Aorta (tissue), 5 donors: ENCODE data around the gene PPP2R3A. TPM values are rescaled to one million over a fixed set of nuclear protein-coding genes. Genes with fewer than 3 reads are reported as not detected.

Source experiments
- ATAC-seq: fragments of 200-7000 bp; cut with Tn5 transposase; one replicate; pipeline ENCODE4 v1.9.1; 2022; ENCODE audit warnings: moderate library complexity; ENCODE audit not compliant: low FRiP score
- DNase-seq, 2 donors: peaks; one replicate each; pipeline ENCODE4 v3.0.0-alpha.2; 2020
- H3K27ac ChIP-seq, 2 donors: one replicate each; pipeline ENCODE4 v1.5.1; 2013; ENCODE audit warnings: low read length in 2 of 2, mild to moderate bottlenecking in 2 of 2, moderate library complexity in 2 of 2, control low read depth in 1 of 2, inconsistent platforms in 1 of 2, low read depth in 1 of 2
- H3K27me3 ChIP-seq, 2 donors: one replicate each; pipeline ENCODE4 v1.6.1; 2013; ENCODE audit warnings: control low read depth in 1 of 2, low read length in 1 of 2, mild to moderate bottlenecking in 1 of 2, moderate library complexity in 1 of 2; ENCODE audit not compliant: insufficient read depth in 2 of 2, control insufficient read depth in 1 of 2
- H3K36me3 ChIP-seq, 2 donors: one replicate each; pipeline ENCODE4 v1.6.1; 2013; ENCODE audit warnings: control low read depth in 1 of 2, low read length in 1 of 2, mild to moderate bottlenecking in 1 of 2; ENCODE audit not compliant: insufficient read depth in 2 of 2, control insufficient read depth in 1 of 2
- H3K4me1 ChIP-seq, 2 donors: one replicate each; pipeline ENCODE4 v1.6.1; 2013; ENCODE audit warnings: low read length in 2 of 2, control low read depth in 1 of 2, mild to moderate bottlenecking in 1 of 2, moderate library complexity in 1 of 2; ENCODE audit not compliant: insufficient read depth in 2 of 2, control insufficient read depth in 1 of 2
- H3K4me3 ChIP-seq, 2 donors: one replicate each; pipeline ENCODE4 v1.5.1; 2013; ENCODE audit warnings: low read length in 2 of 2, control low read depth in 1 of 2, mild to moderate bottlenecking in 1 of 2
- H3K9me3 ChIP-seq: one replicate; pipeline ENCODE4 v1.6.1; 2013; ENCODE audit warnings: mild to moderate bottlenecking, low read length; ENCODE audit not compliant: control insufficient read depth
- WGBS, 2 donors: extraction: QIAGEN DNeasy Blood & Tissue Kit; methylation state at CpG; one replicate each; pipeline ENCODE4 v1.1.7; 2013; 5-methylcytosine and 5-hydroxymethylcytosine counted together
- intact Hi-C, 2 donors: fragments of 100-400 bp; cut with DNase I; formaldehyde crosslinking; loops; one replicate each; pipeline versions ENCODE4 v1.14.2 to v1.15.0; 2022
- polyA plus RNA-seq, 2 donors: library from polyadenylated mRNA; stranded (reverse); fragments of 200-250 nt; gene quantifications; one replicate each; pipeline ENCODE4 v1.2.3, GENCODE V29; 2013
- total RNA-seq, 2 donors: library from RNA; stranded (reverse); fragmentation: NEBNext Ultra II Directional; extraction: Animal tissue kit (Norgen Biotek cat#: 25700); gene quantifications; one replicate each; pipeline ENCODE4 v1.2.1, GENCODE V29; 2021
- donor health status: healthy with polysubstance abuse.
- donor health status: Bipolar disorder and iron deficiency.
- donor health status: DM: no; HTN: no; CAD: no.
- donor health status: DM: no; HTN: no; CAD: no.
- donor health status: DM: yes; HTN: yes; CAD: no.

Gene PPP2R3A
- total and polyA plus RNA-seq, 4 donors: 2.6 to 19.6 (median 9.5) TPM

DNA sequence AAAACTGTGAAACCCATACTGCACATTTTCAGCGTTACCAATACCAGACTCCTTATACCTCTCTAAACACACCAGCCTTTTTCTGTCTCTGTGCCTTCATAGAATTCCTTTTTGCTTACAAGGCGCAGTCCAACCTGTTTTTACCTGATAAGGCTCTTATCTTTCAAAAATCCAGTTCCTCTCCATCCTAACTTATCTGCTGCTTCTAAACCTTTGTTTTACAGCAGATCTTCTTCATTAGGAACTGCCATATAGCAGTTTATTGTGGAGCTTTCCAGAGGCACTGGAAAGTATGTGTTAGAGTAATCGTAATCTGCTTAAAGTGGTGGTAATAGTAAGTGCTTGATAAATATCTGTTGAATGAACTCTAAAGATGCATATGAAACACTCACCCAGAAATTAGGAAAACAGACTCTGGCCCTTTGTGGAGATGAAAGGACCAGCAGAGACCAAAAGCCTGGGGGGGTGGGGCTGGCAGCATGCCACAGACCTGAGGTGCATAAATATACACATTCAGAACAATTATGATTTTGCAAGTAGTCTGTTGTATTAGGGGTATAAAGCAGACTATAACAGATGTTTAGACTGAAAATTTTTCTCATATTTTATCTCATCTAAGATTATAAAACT is 29.3 kb downstream of the PPP2R3A start:
- peaks cover 5 to 10% of the 10 kb centered on the region in 2 donors for H3K4me1 ChIP-seq
- 85 to 89% methylated on average over 3 of the region's 3 CpGs for WGBS, 2 donors
- H3K36me3 ChIP-seq: no peaks in the 10 kb centered on the region
- no peaks in the 10 kb centered on the region for H3K9me3 ChIP-seq
- H3K27me3 ChIP-seq: no peaks in the 10 kb centered on the region
- DNase-seq (peak in 1 of 2 donors; percentile 58), ATAC-seq (no peak)
- H3K27ac ChIP-seq: no peak overlapping the region
- intact Hi-C loops: loop anchor here in 1 of 2 donors (5.0 kb wide), 1 partner anchor 33 kb away; no protein-coding TSS in a partner anchor
- H3K4me3 ChIP-seq: no peak overlapping the region

- Histone ChIP-seq H3K36me3 (no peaks in the 10 kb centered on the region), H3K4me1 (peaks cover 3 to 10% of the 10 kb centered on the region in 2 donors), H3K9me3 (no peaks in the 10 kb centered on the region), H3K27me3 (no peaks in the 10 kb centered on the region), H3K4me3 (no peak overlapping the region), H3K27ac (no peak overlapping the region)
- ATAC-seq: no peak
- 39 to 45% methylated on average over 4 of the region's 4 CpGs for WGBS, 2 donors
- DNase-seq: no peak
- intact Hi-C loops: loop anchor here in 1 of 2 donors (5.0 kb wide), 1 partner anchor 33 kb away; no protein-coding TSS in a partner anchor
Measured at GRCh38 chr3:135995766-135996165, 30.2 kb downstream of the PPP2R3A start.

DNA sequence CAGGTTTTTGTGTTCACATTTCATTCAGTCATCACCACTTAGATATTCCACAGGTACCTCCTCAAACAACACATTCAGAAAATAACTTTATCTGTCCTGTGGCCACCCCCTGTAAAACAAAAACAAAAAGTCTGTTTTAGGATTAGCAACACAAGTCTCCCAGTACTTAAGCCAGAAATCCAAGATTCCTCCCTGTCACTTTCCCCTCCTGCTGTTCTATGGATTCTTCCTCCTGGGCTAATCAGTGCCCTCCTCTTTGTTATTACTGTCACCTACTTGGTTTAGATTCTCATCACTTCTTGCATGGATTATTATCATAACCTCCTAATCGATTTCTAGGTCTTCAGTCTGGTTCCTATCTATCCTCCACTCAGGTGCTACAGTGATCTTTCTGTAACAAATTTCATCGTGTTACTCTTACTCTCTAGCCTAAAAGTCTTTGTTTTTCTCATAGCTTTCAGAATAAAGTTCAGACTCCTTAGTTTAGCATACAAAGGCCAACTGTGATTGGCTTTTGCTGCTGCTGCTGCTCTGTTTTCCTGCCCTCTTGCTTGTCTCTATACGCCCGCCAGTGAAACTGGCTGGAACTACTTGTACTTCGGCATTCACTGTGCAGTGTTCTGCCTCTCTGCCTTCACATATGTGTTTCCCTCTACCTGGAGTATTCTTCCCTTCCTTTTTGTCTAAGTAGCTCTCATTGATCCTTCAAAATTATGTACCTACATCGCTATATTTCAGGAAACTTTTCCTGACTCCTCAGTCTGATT is 32.2 kb downstream of the PPP2R3A start:
- 85 to 88% methylated on average over 6 of the region's 6 CpGs for WGBS, 2 donors
- no peak for DNase-seq
- Histone ChIP-seq H3K36me3 (peaks cover 0 to 2% of the 10 kb centered on the region in 2 donors), H3K9me3 (no peaks in the 10 kb centered on the region), H3K27me3 (no peaks in the 10 kb centered on the region), H3K4me3 (no peak overlapping the region), H3K4me1 (peaks cover 0 to 7% of the 10 kb centered on the region in 2 donors), H3K27ac (no peak overlapping the region)
- intact Hi-C loops: loop anchor here in 1 of 2 donors (5.0 kb wide), 1 partner anchor 35 kb away; no protein-coding TSS in a partner anchor
- ATAC-seq: no peak

- Histone ChIP-seq H3K9me3 (no peaks in the 10 kb centered on the region), H3K36me3 (no peaks in the 10 kb centered on the region), H3K4me1 (no peaks in the 10 kb centered on the region), H3K27me3 (no peaks in the 10 kb centered on the region), H3K27ac (no peak overlapping the region), H3K4me3 (no peak overlapping the region)
- 76 to 88% methylated on average over 1 of the region's 1 CpG for WGBS, 2 donors
- ATAC-seq (no peak), DNase-seq (no peak)
- intact Hi-C loops: no loop called here
Measured at GRCh38 chr3:136008221-136008620, 42.7 kb downstream of the PPP2R3A start.

- whole genome bisulfite sequencing, 2 donors: 81 to 86% methylated on average over 5 of the region's 5 CpGs
- no peak for DNase-seq
- H3K27me3 ChIP-seq: no peaks in the 10 kb centered on the region
- H3K27ac ChIP-seq: no peak overlapping the region
- no peaks in the 10 kb centered on the region for H3K9me3 ChIP-seq
- intact Hi-C loops: no loop called here
- H3K4me3 ChIP-seq: no peak overlapping the region
- no peaks in the 10 kb centered on the region for H3K36me3 ChIP-seq
- H3K4me1 ChIP-seq: no peaks in the 10 kb centered on the region
- ATAC-seq: no peak
Measured at GRCh38 chr3:136008732-136009470, 43.4 kb downstream of the PPP2R3A start.

- H3K27ac ChIP-seq: no peak overlapping the region
- H3K36me3 ChIP-seq: no peaks in the 10 kb centered on the region
- no peaks in the 10 kb centered on the region for H3K9me3 ChIP-seq
- DNase-seq (no peak), ATAC-seq (no peak)
- 50 to 61% methylated on average over 1 of the region's 1 CpG for WGBS, 2 donors
- H3K4me3 ChIP-seq: no peak overlapping the region
- H3K27me3 ChIP-seq: no peaks in the 10 kb centered on the region
- intact Hi-C loops: no loop called here
- peaks cover 2 to 5% of the 10 kb centered on the region in 2 donors for H3K4me1 ChIP-seq
Measured at GRCh38 chr3:136018876-136019275, 53.3 kb downstream of the PPP2R3A start.

DNA sequence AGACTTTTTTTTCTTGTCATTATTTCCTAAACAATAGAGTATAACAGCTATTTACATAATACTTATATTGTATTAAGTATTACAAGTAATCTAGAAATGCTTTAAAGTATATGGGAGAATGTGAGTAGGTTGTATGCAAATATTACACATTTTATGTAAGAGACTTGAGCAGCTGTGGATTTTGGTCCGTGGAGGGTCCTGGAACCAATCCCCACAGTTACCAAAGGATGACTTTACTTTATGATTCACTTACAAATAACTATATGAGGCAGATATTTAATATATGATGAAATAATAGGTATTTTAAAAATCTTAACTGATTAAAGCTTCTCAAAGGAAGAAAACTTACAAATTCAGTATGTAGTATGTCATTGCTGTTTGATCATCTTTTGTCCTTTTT is 56.3 kb downstream of the PPP2R3A start:
- WGBS, 2 donors: 80 to 81% methylated on average over 1 of the region's 1 CpG
- H3K4me1 ChIP-seq: peaks cover 2 to 5% of the 10 kb centered on the region in 2 donors
- H3K27ac ChIP-seq: no peak overlapping the region
- H3K9me3 ChIP-seq: no peaks in the 10 kb centered on the region
- H3K27me3 ChIP-seq: no peaks in the 10 kb centered on the region
- H3K36me3 ChIP-seq: no peaks in the 10 kb centered on the region
- no peak for DNase-seq
- H3K4me3 ChIP-seq: no peak overlapping the region
- no peak for ATAC-seq
- intact Hi-C loops: no loop called here

GRCh38 chr3:136022529-136023263 is 57.2 kb downstream of the PPP2R3A start:
- Histone ChIP-seq H3K27me3 (no peaks in the 10 kb centered on the region), H3K27ac (no peak overlapping the region), H3K4me1 (peaks cover 2 to 5% of the 10 kb centered on the region in 2 donors), H3K4me3 (no peak overlapping the region), H3K36me3 (peaks cover 0 to under 1% of the 10 kb centered on the region in 2 donors), H3K9me3 (no peaks in the 10 kb centered on the region)
- WGBS, 2 donors: 53 to 54% methylated on average over 6 of the region's 6 CpGs
- no peak for ATAC-seq
- intact Hi-C loops: no loop called here
- no peak for DNase-seq
